HL-60 (cell line): ENCODE data around the gene TTYH3.
"Not testable (repeated sequence)": the region's sequence is repeated elsewhere in the genome, so short reads cannot be mapped to it uniquely, and the experiment has no call there.

Experiments used
- DNase-seq, 2 experiments: peaks; one replicate each; pipeline ENCODE4 v3.0.0-alpha.2; 2010 to 2020; ENCODE audit warnings: low read depth in 1 of 2, low spot score in 1 of 2
- H3K27ac ChIP-seq: fragments of 250-450 bp; sonication (Bioruptor Pico); replicated peaks from 2 replicates; pipeline ENCODE4 v1.5.1; 2020; ENCODE audit warnings: mild to moderate bottlenecking, moderate library complexity
- H3K27me3 ChIP-seq: fragments of 250-450 bp; sonication (Bioruptor Pico); 2 replicates; pipeline ENCODE4 v1.5.1; 2021; ENCODE audit warnings: mild to moderate bottlenecking, moderate library complexity; ENCODE audit not compliant: insufficient read depth, poor library complexity, severe bottlenecking
- H3K4me3 ChIP-seq: replicated peaks from 2 replicates; pipeline ENCODE4 v1.5.1; 2011; ENCODE audit warnings: mild to moderate bottlenecking, control low read depth, low read length; ENCODE audit not compliant: insufficient read depth
- GABPA ChIP-seq: IDR thresholded peaks from 2 replicates; pipeline ENCODE4 v1.6.1; 2012; ENCODE audit warnings: low read depth
- POLR2AphosphoS5 ChIP-seq: IDR thresholded peaks from 2 replicates; pipeline ENCODE4 v1.6.1; 2012; ENCODE audit warnings: low read depth
- SPI1 ChIP-seq: IDR thresholded peaks from 2 replicates; pipeline ENCODE4 v1.6.1; 2012; ENCODE audit warnings: low read depth, mild to moderate bottlenecking, borderline replicate concordance
- TF ChIP-seq, protein P1 (sequence below): IDR thresholded peaks from one replicate; pipeline ENCODE4 v1.5.1; 2011; ENCODE audit warnings: low read length, control low read depth, inconsistent platforms; ENCODE audit not compliant: insufficient read depth
- TF ChIP-seq, protein P2 (sequence below): IDR thresholded peaks from 2 replicates; pipeline ENCODE4 v1.6.1; 2012; ENCODE audit warnings: low read depth; ENCODE audit not compliant: insufficient replicate concordance

TTYH3 gene

DNA sequence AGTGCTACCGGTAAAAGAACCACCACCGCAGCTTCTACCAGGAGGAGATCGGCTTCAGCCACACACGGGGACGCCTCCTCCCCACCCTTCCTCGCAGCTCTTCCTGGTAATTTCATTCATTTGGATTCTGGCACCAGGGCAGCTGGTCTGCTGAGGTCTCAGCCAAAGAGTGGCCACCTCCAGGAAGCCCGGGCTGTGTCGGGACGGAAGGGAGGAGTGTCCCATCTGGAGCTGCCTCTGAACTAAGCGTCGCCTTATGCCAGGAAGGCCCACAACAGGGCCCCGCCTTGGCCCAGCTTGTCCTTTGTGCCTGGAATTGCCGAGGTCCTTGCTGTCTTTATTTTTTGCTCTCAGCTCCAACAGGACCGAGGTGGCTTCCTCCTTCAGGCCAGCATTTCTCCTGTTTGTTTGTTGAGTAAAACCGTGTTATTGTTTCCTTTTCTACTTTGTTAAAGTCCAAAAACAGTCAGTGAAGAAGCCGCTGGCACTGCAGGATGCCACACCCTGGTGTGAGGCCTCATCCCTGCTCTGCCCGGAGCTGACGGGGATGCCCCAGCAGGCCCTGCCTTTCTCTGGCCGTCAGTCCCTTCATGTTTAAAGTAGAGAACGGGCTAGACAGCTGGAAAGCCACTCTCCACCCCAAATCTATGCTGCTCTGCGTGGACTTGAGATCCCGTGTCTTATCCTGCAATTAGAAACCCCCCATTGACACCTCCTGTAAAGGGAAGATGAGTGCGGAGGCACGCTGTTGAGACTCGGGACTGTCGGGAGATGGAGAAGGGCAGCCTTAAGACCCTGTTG lies 24.5 kb upstream of the TTYH3 start:
- H3K4me3 ChIP-seq, result no peak overlapping the region
- no peak overlapping the region for H3K27ac ChIP-seq
- no peaks in the 10 kb centered on the region for H3K27me3 ChIP-seq
- DNase-seq, result no peak
- TF ChIP-seq POLR2AphosphoS5, result no peak
- no peak for TF ChIP-seq SPI1
- TF ChIP-seq, protein P1, sequence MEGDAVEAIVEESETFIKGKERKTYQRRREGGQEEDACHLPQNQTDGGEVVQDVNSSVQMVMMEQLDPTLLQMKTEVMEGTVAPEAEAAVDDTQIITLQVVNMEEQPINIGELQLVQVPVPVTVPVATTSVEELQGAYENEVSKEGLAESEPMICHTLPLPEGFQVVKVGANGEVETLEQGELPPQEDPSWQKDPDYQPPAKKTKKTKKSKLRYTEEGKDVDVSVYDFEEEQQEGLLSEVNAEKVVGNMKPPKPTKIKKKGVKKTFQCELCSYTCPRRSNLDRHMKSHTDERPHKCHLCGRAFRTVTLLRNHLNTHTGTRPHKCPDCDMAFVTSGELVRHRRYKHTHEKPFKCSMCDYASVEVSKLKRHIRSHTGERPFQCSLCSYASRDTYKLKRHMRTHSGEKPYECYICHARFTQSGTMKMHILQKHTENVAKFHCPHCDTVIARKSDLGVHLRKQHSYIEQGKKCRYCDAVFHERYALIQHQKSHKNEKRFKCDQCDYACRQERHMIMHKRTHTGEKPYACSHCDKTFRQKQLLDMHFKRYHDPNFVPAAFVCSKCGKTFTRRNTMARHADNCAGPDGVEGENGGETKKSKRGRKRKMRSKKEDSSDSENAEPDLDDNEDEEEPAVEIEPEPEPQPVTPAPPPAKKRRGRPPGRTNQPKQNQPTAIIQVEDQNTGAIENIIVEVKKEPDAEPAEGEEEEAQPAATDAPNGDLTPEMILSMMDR, result no peak
- TF ChIP-seq, protein P2, sequence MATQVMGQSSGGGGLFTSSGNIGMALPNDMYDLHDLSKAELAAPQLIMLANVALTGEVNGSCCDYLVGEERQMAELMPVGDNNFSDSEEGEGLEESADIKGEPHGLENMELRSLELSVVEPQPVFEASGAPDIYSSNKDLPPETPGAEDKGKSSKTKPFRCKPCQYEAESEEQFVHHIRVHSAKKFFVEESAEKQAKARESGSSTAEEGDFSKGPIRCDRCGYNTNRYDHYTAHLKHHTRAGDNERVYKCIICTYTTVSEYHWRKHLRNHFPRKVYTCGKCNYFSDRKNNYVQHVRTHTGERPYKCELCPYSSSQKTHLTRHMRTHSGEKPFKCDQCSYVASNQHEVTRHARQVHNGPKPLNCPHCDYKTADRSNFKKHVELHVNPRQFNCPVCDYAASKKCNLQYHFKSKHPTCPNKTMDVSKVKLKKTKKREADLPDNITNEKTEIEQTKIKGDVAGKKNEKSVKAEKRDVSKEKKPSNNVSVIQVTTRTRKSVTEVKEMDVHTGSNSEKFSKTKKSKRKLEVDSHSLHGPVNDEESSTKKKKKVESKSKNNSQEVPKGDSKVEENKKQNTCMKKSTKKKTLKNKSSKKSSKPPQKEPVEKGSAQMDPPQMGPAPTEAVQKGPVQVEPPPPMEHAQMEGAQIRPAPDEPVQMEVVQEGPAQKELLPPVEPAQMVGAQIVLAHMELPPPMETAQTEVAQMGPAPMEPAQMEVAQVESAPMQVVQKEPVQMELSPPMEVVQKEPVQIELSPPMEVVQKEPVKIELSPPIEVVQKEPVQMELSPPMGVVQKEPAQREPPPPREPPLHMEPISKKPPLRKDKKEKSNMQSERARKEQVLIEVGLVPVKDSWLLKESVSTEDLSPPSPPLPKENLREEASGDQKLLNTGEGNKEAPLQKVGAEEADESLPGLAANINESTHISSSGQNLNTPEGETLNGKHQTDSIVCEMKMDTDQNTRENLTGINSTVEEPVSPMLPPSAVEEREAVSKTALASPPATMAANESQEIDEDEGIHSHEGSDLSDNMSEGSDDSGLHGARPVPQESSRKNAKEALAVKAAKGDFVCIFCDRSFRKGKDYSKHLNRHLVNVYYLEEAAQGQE, result no peak
- TF ChIP-seq GABPA, result no peak

DNA sequence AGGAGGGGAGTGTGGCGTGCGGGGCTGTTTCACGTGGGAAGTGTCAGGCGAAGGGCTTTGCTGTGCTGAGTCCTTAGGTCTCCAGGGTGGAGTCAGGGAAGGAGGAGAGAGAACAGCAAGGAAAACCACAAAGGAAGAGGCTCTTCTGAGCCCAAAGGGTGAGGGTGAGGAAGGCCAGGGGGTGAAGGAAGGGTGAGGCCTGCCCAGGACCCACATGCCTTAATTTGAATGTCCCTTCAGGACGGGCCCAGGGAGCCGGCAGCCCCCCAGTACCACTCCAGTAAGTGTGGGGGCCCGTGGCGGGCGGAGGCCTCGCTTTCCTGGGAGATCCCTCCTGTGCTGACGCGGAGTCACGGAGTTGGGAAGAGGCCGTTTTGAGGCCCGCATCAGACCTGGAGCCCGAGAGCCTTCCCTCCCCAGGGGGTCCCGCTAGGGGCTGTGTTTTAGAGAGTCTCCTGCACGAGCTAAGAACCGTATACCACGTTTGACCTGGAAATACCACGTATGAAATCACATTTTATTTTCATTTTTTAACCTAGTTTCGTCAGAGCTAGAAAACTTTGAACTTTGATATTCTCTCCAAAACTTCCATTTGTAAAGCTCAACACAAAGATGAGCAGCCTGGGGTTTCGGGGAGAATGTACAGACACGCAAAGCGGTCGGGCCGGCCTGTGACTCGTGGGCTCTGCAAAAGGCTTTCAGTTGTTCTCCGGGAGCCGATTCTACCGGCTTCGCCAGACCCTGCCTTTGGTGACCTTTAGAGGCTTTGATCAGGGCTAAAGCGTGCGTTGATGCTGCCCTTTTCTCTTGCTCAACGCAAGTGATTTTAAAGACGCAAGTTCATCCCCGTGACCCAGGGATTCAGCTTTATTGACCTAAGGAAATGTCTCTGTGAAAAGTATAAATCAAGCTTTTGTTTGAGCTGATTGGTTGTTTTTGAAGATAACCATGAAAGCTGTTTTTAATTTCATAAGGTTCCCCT lies 23.6 kb upstream of the TTYH3 start:
- no peak for DNase-seq
- Histone ChIP-seq H3K27me3 (no peaks in the 10 kb centered on the region), H3K4me3 (no peak overlapping the region), H3K27ac (peak overlapping the region; percentile 26)
- TF ChIP-seq SPI1, result no peak
- TF ChIP-seq, protein P2, result no peak
- TF ChIP-seq GABPA, result no peak
- TF ChIP-seq, protein P1, result no peak
- TF ChIP-seq POLR2AphosphoS5, result no peak

DNA sequence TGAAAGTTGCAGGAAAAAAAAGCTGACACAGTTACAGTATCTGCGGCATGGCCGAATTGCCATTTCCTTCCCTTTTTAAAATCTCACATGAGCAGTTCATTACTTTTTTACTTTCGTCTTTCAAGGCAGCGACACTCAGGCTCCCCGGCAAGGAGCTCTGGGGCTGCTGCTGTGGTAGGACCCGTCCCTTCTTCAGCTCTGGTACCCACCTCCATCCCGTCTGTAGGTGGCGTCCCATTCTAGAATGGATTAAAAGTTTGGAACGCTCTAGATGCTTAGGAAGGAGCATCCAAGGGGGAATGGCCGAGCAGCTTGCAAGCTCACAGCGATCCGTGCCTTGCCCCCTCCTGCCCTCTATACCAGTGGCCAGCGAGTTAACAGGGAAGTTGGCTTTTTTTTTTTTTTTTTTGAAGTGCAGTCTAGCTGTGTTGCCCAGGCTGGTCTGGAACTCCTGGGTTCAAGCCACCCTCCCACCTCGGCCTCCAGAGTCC lies 22.8 kb upstream of the TTYH3 start:
- peak; percentile 29; the same call in 1 of the 2 replicates for TF ChIP-seq SPI1
- no peak for TF ChIP-seq GABPA
- TF ChIP-seq, protein P1, result peak; percentile 15
- peak; percentile 75 to 85 for DNase-seq
- Histone ChIP-seq H3K4me3 (peak overlapping the region; percentile 7; the same call in 1 of the 2 replicates), H3K27me3 (no peaks in the 10 kb centered on the region), H3K27ac (peak overlapping the region; percentile 26)

DNA sequence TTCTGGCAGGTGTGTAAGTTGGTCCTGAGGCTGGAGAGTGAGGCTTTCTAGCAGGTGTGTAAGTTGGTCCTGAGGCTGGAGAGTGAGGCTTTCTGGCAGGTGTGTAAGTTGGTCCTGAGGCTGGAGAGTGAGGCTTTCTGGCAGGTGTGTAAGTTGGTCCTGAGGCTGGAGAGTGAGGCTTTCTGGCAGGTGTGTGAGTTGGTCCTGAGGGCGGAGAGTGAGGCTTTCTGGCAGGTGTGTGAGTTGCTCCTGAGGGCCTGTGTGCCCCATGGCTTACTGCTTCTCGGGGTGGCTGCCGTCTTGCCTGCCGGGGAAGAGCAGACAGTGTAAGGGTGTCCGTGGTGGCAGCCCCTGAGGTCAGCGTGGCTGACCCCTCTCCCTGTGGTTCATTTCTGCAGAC lies 22.1 kb upstream of the TTYH3 start:
- not testable (repeated sequence) for H3K4me3 ChIP-seq, H3K27ac ChIP-seq, H3K27me3 ChIP-seq, DNase-seq
